Chondrocyte (in vitro differentiated cells): ENCODE data around the gene SERPINB6. TPM values are rescaled to one million over a fixed set of nuclear protein-coding genes. Genes with fewer than 3 reads are reported as not detected.
A peak's percentile ranks its signal among the peaks of the same experiment; 100 is the strongest.
"Not testable (repeated sequence)": the region's sequence is repeated elsewhere in the genome, so short reads cannot be mapped to it uniquely, and the experiment has no call there.

Source experiments
- DNase-seq: peaks from one replicate; pipeline ENCODE4 v3.0.0; 2021; ENCODE audit warnings: mixed read lengths, low spot score
- H3K27ac Mint-ChIP-seq: one replicate; pipeline ENCODE4 v1.8.0; 2021; ENCODE audit warnings: mild to moderate bottlenecking, moderate library complexity, mixed read lengths; ENCODE audit not compliant: unreplicated experiment
- H3K27me3 Mint-ChIP-seq: 2 replicates; pipeline ENCODE4 v1.8.0; 2021; ENCODE audit warnings: low read depth, mixed read lengths
- H3K36me3 Mint-ChIP-seq: 2 replicates; pipeline ENCODE4 v1.8.0; 2021; ENCODE audit warnings: low read depth, mixed read lengths
- H3K4me1 Mint-ChIP-seq: 2 replicates; pipeline ENCODE4 v1.8.0; 2021; ENCODE audit warnings: low read depth, mild to moderate bottlenecking, mixed read lengths
- H3K4me3 Mint-ChIP-seq: one replicate; pipeline ENCODE4 v1.8.0; 2021; ENCODE audit warnings: mild to moderate bottlenecking, moderate library complexity, mixed read lengths; ENCODE audit not compliant: unreplicated experiment
- H3K9me3 Mint-ChIP-seq: 2 replicates; pipeline ENCODE4 v1.8.0; 2021; ENCODE audit warnings: low read depth, mixed read lengths
- CTCF ChIP-seq: fragments of 200-600 bp; sonication (generic); IDR thresholded peaks from 2 replicates; pipeline ENCODE4 v1.5.0; 2021; ENCODE audit warnings: antibody characterized with exemption, mild to moderate bottlenecking, moderate library complexity
- total RNA-seq: library from RNA; stranded (reverse); gene quantifications from 3 replicates; pipeline ENCODE4 v1.2.1, GENCODE V29; 2021

Gene SERPINB6
- total RNA-seq, 1 donor from 2014 or later = 98.0 TPM

GRCh38 chr6:2999618-3000557, 28.5 kb upstream of the SERPINB6 start, which contains the start of gene NQO2:
TSS of gene NQO2 (plus strand) at chr6:2999894. CDS start at chr6:3006553, 6,659 bp downstream.
- Mint-ChIP-seq H3K4me1 (peaks cover 24% of the 10 kb centered on the region), H3K27ac (peak within 1 kb of the TSS; percentile 96), H3K9me3 (no peaks in the 10 kb centered on the region), H3K36me3 (peaks cover 6% of the 10 kb centered on the region), H3K4me3 (peak within 1 kb of the TSS; percentile 86), H3K27me3 (no peaks in the 10 kb centered on the region)
- peak; percentile 13 for TF ChIP-seq CTCF
- peak; percentile 94 for DNase-seq

- no peak for DNase-seq
- H3K27me3 Mint-ChIP-seq = no peaks in the 10 kb centered on the region
- H3K4me1 Mint-ChIP-seq = peaks cover 24% of the 10 kb centered on the region
- peak overlapping the region; percentile 84 for H3K4me3 Mint-ChIP-seq
- no peaks in the 10 kb centered on the region for H3K9me3 Mint-ChIP-seq
- no peak for TF ChIP-seq CTCF
- peak overlapping the region; percentile 96 for H3K27ac Mint-ChIP-seq
- H3K36me3 Mint-ChIP-seq = no peaks in the 10 kb centered on the region
Observed at GRCh38 chr6:2998998-2999617, 27.7 kb upstream of the SERPINB6 start.

GRCh38 chr6:2998249-2998997, 27.1 kb upstream of the SERPINB6 start:
- peak overlapping the region; percentile 96 for H3K27ac Mint-ChIP-seq
- TF ChIP-seq CTCF = peak; percentile 77
- H3K36me3 Mint-ChIP-seq, H3K27me3 Mint-ChIP-seq, DNase-seq, H3K9me3 Mint-ChIP-seq: not testable (repeated sequence)
- peaks cover 24% of the 10 kb centered on the region for H3K4me1 Mint-ChIP-seq
- peak overlapping the region; percentile 84 for H3K4me3 Mint-ChIP-seq

GRCh38 chr6:2993755-2994317, 22.5 kb upstream of the SERPINB6 start:
- TF ChIP-seq CTCF = no peak
- H3K4me3 Mint-ChIP-seq = no peak overlapping the region
- no peak overlapping the region for H3K27ac Mint-ChIP-seq
- H3K9me3 Mint-ChIP-seq = no peaks in the 10 kb centered on the region
- peaks cover 18% of the 10 kb centered on the region for H3K4me1 Mint-ChIP-seq
- DNase-seq = no peak
- no peaks in the 10 kb centered on the region for H3K36me3 Mint-ChIP-seq
- no peaks in the 10 kb centered on the region for H3K27me3 Mint-ChIP-seq
